Breast epithelium (tissue), 4 donors: ENCODE measurements around the gene GNA12. TPM values are rescaled to one million over a fixed set of nuclear protein-coding genes. Genes with fewer than 3 reads are reported as not detected.

ENCODE experiments used
- DNase-seq, 2 donors: peaks; one replicate each; pipeline ENCODE4 v3.0.0-alpha.2; 2019; ENCODE audit warnings: low spot score in 2 of 2
- H3K27ac ChIP-seq, 2 donors: fragments of 200-600 bp; sonication (generic) in 1 of 2; one replicate each; pipeline ENCODE4 v1.5.1; 2016 to 2019; ENCODE audit warnings: mild to moderate bottlenecking in 1 of 2
- H3K27me3 ChIP-seq, 2 donors: fragments of 200-600 bp; sonication (generic) in 1 of 2; one replicate each; pipeline versions ENCODE4 v1.5.1 to v1.6.0; 2017 to 2019; ENCODE audit warnings: control low read depth in 1 of 2, mild to moderate bottlenecking in 1 of 2
- H3K36me3 ChIP-seq: fragments of 200-600 bp; one replicate; pipeline ENCODE4 v1.5.1; 2019
- H3K4me1 ChIP-seq, 2 donors: fragments of 200-600 bp; sonication (generic); one replicate each; pipeline ENCODE4 v1.5.1; 2016 to 2019; ENCODE audit warnings: control low read depth in 1 of 2
- H3K4me3 ChIP-seq, 3 donors: fragments of 200-600 bp; sonication (generic); 1 replicate in 2 of 3; 2 replicates in 1 of 3; pipeline ENCODE4 v1.5.1; 2016 to 2019; ENCODE audit warnings: mild to moderate bottlenecking in 3 of 3, moderate library complexity in 2 of 3
- H3K9me3 ChIP-seq, 2 donors: fragments of 200-600 bp; sonication (generic) in 1 of 2; one replicate each; pipeline ENCODE4 v1.5.1; 2016 to 2019; ENCODE audit warnings: control low read depth in 1 of 2
- POLR2A ChIP-seq: fragments of 450-650 bp; IDR thresholded peaks from one replicate; pipeline ENCODE4 v1.6.1; 2016; ENCODE audit warnings: antibody characterized with exemption, mild to moderate bottlenecking, moderate library complexity
- POLR2AphosphoS5 ChIP-seq, 3 donors: sonication (generic); formaldehyde crosslinking; IDR thresholded peaks; one replicate each; pipeline ENCODE4 v1.6.1; 2017; ENCODE audit warnings: antibody characterized with exemption in 3 of 3
- intact Hi-C: fragments of 100-400 bp; cut with DNase I; formaldehyde crosslinking; loops from one replicate; pipeline ENCODE4 v1.15.1; 2023; ENCODE audit warnings: low total_unique reads
- total RNA-seq, 3 donors: library from RNA; depleted of rRNA; stranded (reverse); fragments of >200 nt; gene quantifications; one replicate each; pipeline ENCODE4 v1.1.0, GENCODE V29; 2016
- TF ChIP-seq, protein P1 (sequence below), 3 donors: fragments of 450-650 bp; IDR thresholded peaks; one replicate each; pipeline ENCODE4 v1.5.1; 2016 to 2017; ENCODE audit warnings: antibody characterized with exemption in 3 of 3, mild to moderate bottlenecking in 3 of 3, moderate library complexity in 3 of 3

Gene GNA12
- total RNA-seq, 3 donors from 2014 or later = 11.3 to 31.4 (median 24.9) TPM

DNA sequence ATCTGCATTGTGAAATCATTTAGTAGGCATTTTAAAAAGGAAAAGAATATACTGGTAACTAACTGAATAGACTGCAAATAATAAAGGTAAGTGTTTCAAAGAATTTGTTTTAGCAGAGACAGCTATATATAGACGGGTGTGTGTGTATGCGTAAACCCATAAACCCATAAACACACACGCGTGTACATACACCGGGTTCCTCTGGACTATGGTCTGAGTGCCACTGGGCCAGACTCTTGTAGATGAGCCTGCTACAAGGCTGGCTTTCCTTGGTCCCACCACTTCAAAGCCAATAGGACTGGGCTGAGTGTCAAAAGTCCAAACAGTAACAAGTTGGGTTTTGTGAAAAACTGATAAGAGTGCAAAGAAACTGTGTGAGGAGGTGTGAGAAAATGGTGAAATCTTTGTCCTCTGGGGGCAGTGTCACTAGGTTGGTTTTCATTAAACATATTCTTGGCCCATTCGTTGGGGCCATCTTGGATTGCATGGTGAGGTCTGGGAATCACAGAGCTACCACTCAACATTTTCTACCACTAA is 39.8 kb downstream of the GNA12 start:
- intact Hi-C loops = no loop called here
- H3K27me3 ChIP-seq = no peaks in the 10 kb centered on the region
- TF ChIP-seq POLR2A (no peak), POLR2AphosphoS5 (IDR thresholded peaks at IDR 0.05) (no peak)
- TF ChIP-seq, protein P1, sequence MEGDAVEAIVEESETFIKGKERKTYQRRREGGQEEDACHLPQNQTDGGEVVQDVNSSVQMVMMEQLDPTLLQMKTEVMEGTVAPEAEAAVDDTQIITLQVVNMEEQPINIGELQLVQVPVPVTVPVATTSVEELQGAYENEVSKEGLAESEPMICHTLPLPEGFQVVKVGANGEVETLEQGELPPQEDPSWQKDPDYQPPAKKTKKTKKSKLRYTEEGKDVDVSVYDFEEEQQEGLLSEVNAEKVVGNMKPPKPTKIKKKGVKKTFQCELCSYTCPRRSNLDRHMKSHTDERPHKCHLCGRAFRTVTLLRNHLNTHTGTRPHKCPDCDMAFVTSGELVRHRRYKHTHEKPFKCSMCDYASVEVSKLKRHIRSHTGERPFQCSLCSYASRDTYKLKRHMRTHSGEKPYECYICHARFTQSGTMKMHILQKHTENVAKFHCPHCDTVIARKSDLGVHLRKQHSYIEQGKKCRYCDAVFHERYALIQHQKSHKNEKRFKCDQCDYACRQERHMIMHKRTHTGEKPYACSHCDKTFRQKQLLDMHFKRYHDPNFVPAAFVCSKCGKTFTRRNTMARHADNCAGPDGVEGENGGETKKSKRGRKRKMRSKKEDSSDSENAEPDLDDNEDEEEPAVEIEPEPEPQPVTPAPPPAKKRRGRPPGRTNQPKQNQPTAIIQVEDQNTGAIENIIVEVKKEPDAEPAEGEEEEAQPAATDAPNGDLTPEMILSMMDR (IDR thresholded peaks at IDR 0.05) = no peak
- H3K4me3 ChIP-seq = no peak overlapping the region
- H3K4me1 ChIP-seq = no peaks in the 10 kb centered on the region
- H3K36me3 ChIP-seq = no peaks in the 10 kb centered on the region
- no peaks in the 10 kb centered on the region for H3K9me3 ChIP-seq
- DNase-seq = no peak
- H3K27ac ChIP-seq = no peak overlapping the region

DNA sequence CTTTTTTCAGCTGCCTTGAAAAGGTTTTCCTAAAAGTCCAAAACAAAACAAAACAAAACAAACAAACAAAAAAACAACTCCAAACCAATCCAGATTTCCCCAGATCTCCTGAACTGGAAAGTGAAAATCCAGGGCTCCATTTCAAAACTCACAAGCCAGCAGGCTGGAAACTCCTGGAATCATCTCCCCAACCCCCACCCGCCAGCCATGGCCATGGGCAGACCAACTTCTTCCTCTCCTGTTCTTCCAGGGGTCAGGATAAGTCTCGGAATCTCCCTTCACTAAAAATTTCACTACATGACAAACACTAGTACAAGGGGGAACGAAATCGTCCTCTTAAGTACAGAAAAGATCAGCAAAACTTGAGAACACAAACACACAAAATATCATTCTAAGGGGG is 40.4 kb downstream of the GNA12 start:
- TF ChIP-seq, protein P1 (IDR thresholded peaks at IDR 0.05) = no peak
- TF ChIP-seq POLR2AphosphoS5 (IDR thresholded peaks at IDR 0.05) (no peak), POLR2A (no peak)
- Histone ChIP-seq H3K9me3 (no peaks in the 10 kb centered on the region), H3K4me1 (no peaks in the 10 kb centered on the region), H3K4me3 (no peak overlapping the region), H3K27me3 (no peaks in the 10 kb centered on the region), H3K27ac (no peak overlapping the region), H3K36me3 (no peaks in the 10 kb centered on the region)
- intact Hi-C loops = no loop called here
- DNase-seq = no peak

GRCh38 chr7:2803342-2803692 is 40.8 kb downstream of the GNA12 start:
- intact Hi-C loops = no loop called here
- no peak for DNase-seq
- no peak overlapping the region for H3K4me3 ChIP-seq
- no peak for TF ChIP-seq POLR2A
- TF ChIP-seq POLR2AphosphoS5 (IDR thresholded peaks at IDR 0.05) = no peak
- TF ChIP-seq, protein P1 (IDR thresholded peaks at IDR 0.05) = no peak
- H3K36me3 ChIP-seq = no peaks in the 10 kb centered on the region
- H3K27me3 ChIP-seq = no peaks in the 10 kb centered on the region
- no peaks in the 10 kb centered on the region for H3K4me1 ChIP-seq
- no peaks in the 10 kb centered on the region for H3K9me3 ChIP-seq
- peak overlapping the region; percentile 44 to 54 for H3K27ac ChIP-seq

- no peak for DNase-seq
- peak overlapping the region; percentile 44 to 54 for H3K27ac ChIP-seq
- intact Hi-C loops = no loop called here
- no peaks in the 10 kb centered on the region for H3K4me1 ChIP-seq
- TF ChIP-seq POLR2A = no peak
- TF ChIP-seq, protein P1 (IDR thresholded peaks at IDR 0.05) = no peak
- TF ChIP-seq POLR2AphosphoS5 (IDR thresholded peaks at IDR 0.05) = no peak
- H3K4me3 ChIP-seq = peak overlapping the region in 1 of 3 donors; percentile 27
- no peaks in the 10 kb centered on the region for H3K9me3 ChIP-seq
- no peaks in the 10 kb centered on the region for H3K27me3 ChIP-seq
- H3K36me3 ChIP-seq = no peaks in the 10 kb centered on the region
Measured at GRCh38 chr7:2802504-2803341, 41.4 kb downstream of the GNA12 start.

- no peak for DNase-seq
- H3K27me3 ChIP-seq = no peaks in the 10 kb centered on the region
- no peak for TF ChIP-seq POLR2AphosphoS5 (IDR thresholded peaks at IDR 0.05)
- intact Hi-C loops = no loop called here
- no peaks in the 10 kb centered on the region for H3K9me3 ChIP-seq
- H3K36me3 ChIP-seq = no peaks in the 10 kb centered on the region
- H3K4me3 ChIP-seq = no peak overlapping the region
- H3K4me1 ChIP-seq = no peaks in the 10 kb centered on the region
- H3K27ac ChIP-seq = peak overlapping the region; percentile 24 to 54
Measured at GRCh38 chr7:2802101-2802500, 42.0 kb downstream of the GNA12 start.
